Measurements from ENCODE around the gene MAGEA11.

MAGEA11 gene

DNA sequence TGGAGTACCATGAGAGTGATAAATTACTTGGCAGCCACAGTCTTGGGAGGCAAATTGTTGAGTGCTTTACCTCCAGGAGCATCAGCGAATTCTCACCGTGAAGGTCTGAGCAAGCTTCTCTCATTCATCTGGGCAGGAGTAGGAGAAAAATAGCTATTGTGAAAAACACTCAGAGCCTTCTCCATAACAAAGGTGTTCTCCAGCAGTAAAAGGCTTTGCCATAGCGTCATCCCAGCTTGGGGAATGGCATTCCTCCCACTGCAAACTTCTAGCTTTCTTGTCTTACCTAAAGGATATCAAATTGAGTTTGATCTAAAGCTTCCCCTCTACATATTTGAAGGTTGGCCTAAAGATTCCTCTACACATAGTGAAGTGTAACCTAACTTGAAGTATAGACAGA is 29.8 kb upstream of the MAGEA11 start:
- Histone ChIP-seq H3K36me3 (ENCODE audit: control insufficient read depth in 2 of 2, insufficient read depth in 1 of 2, low read length in 2 of 2) (no peaks in the 10 kb centered on the region), H3K27ac (ENCODE audit: extremely low read depth, low read depth, low read length) (no peak overlapping the region), H3K4me1 (ENCODE audit: control insufficient read depth, insufficient read depth, low read length) (no peaks in the 10 kb centered on the region; the same call in 1 of the 2 replicates), H3K4me3 (ENCODE audit: low read depth, low read length) (no peak overlapping the region), H3K9me3 (ENCODE audit: control insufficient read depth, insufficient read depth, low read depth, low read length) (no peaks in the 10 kb centered on the region)
- TF ChIP-seq, protein P1, sequence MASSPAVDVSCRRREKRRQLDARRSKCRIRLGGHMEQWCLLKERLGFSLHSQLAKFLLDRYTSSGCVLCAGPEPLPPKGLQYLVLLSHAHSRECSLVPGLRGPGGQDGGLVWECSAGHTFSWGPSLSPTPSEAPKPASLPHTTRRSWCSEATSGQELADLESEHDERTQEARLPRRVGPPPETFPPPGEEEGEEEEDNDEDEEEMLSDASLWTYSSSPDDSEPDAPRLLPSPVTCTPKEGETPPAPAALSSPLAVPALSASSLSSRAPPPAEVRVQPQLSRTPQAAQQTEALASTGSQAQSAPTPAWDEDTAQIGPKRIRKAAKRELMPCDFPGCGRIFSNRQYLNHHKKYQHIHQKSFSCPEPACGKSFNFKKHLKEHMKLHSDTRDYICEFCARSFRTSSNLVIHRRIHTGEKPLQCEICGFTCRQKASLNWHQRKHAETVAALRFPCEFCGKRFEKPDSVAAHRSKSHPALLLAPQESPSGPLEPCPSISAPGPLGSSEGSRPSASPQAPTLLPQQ (tag by site-specific recombination; IDR thresholded peaks at IDR 0.05): no peak
- TF ChIP-seq ZBTB7A (tag by site-specific recombination; IDR thresholded peaks at IDR 0.05; ENCODE audit: low read depth): no peak
- no peak for TF ChIP-seq ZNF354C (tag by site-specific recombination; IDR thresholded peaks at IDR 0.05; ENCODE audit: borderline replicate concordance, low read depth)
- TF ChIP-seq RBAK (tag by site-specific recombination; IDR thresholded peaks at IDR 0.05): no peak
- TF ChIP-seq, protein P2, sequence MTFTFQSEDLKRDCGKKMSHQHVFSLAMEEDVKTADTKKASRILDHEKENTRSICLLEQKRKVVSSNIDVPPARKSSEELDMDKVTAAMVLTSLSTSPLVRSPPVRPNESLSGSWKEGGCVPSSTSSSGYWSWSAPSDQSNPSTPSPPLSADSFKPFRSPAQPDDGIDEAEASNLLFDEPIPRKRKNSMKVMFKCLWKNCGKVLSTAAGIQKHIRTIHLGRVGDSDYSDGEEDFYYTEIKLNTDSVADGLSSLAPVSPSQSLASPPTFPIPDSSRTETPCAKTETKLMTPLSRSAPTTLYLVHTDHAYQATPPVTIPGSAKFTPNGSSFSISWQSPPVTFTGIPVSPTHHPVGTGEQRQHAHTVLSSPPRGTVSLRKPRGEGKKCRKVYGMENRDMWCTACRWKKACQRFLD (tag by site-specific recombination; IDR thresholded peaks at IDR 0.05): no peak
- TF ChIP-seq PRDM1 (tag by site-specific recombination; IDR thresholded peaks at IDR 0.05): no peak
- no peak for TF ChIP-seq ZNF791 (tag by site-specific recombination; IDR thresholded peaks at IDR 0.05)
- TF ChIP-seq, protein P3, sequence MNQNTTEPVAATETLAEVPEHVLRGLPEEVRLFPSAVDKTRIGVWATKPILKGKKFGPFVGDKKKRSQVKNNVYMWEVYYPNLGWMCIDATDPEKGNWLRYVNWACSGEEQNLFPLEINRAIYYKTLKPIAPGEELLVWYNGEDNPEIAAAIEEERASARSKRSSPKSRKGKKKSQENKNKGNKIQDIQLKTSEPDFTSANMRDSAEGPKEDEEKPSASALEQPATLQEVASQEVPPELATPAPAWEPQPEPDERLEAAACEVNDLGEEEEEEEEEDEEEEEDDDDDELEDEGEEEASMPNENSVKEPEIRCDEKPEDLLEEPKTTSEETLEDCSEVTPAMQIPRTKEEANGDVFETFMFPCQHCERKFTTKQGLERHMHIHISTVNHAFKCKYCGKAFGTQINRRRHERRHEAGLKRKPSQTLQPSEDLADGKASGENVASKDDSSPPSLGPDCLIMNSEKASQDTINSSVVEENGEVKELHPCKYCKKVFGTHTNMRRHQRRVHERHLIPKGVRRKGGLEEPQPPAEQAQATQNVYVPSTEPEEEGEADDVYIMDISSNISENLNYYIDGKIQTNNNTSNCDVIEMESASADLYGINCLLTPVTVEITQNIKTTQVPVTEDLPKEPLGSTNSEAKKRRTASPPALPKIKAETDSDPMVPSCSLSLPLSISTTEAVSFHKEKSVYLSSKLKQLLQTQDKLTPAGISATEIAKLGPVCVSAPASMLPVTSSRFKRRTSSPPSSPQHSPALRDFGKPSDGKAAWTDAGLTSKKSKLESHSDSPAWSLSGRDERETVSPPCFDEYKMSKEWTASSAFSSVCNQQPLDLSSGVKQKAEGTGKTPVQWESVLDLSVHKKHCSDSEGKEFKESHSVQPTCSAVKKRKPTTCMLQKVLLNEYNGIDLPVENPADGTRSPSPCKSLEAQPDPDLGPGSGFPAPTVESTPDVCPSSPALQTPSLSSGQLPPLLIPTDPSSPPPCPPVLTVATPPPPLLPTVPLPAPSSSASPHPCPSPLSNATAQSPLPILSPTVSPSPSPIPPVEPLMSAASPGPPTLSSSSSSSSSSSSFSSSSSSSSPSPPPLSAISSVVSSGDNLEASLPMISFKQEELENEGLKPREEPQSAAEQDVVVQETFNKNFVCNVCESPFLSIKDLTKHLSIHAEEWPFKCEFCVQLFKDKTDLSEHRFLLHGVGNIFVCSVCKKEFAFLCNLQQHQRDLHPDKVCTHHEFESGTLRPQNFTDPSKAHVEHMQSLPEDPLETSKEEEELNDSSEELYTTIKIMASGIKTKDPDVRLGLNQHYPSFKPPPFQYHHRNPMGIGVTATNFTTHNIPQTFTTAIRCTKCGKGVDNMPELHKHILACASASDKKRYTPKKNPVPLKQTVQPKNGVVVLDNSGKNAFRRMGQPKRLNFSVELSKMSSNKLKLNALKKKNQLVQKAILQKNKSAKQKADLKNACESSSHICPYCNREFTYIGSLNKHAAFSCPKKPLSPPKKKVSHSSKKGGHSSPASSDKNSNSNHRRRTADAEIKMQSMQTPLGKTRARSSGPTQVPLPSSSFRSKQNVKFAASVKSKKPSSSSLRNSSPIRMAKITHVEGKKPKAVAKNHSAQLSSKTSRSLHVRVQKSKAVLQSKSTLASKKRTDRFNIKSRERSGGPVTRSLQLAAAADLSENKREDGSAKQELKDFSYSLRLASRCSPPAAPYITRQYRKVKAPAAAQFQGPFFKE (tag by site-specific recombination; IDR thresholded peaks at IDR 0.05; ENCODE audit: borderline replicate concordance): no peak
- no peak for TF ChIP-seq ZNF837 (tag by site-specific recombination; IDR thresholded peaks at IDR 0.05)
- TF ChIP-seq ZNF292 (tag by site-specific recombination; IDR thresholded peaks at IDR 0.05; ENCODE audit: borderline replicate concordance, low read depth): no peak
- no peak for TF ChIP-seq ZBTB8A (tag by site-specific recombination; IDR thresholded peaks at IDR 0.05)
- no peak for TF ChIP-seq ZNF274 (IDR thresholded peaks at IDR 0.05; ENCODE audit: low read length)
- TF ChIP-seq ZNF274 (tag by site-specific recombination; IDR thresholded peaks at IDR 0.05; ENCODE audit: borderline replicate concordance): no peak
- TF ChIP-seq SP7 (tag by site-specific recombination; IDR thresholded peaks at IDR 0.05): no peak
- TF ChIP-seq ZNF544 (tag by site-specific recombination; IDR thresholded peaks at IDR 0.05): no peak
- no peak for TF ChIP-seq ZNF768 (tag by site-specific recombination; IDR thresholded peaks at IDR 0.05)
- no peak for TF ChIP-seq ZBTB48 (tag by site-specific recombination; IDR thresholded peaks at IDR 0.05)
- TF ChIP-seq SETDB1 (IDR thresholded peaks at IDR 0.05; ENCODE audit: insufficient read length, low read length): no peak
- TF ChIP-seq ZBTB17 (tag by site-specific recombination; IDR thresholded peaks at IDR 0.05): no peak
- no peak for TF ChIP-seq KLF1 (tag by site-specific recombination; IDR thresholded peaks at IDR 0.05)
- TF ChIP-seq MEIS1 (CRISPR knock-in tag; IDR thresholded peaks at IDR 0.05; ENCODE audit: borderline replicate concordance): no peak
- ChIA-PET POLR2A (no interaction called here), CTCF (no interaction called here)
